Mucosa of gallbladder (tissue), 1 donor: ENCODE results near the gene RPP25. TPM values are rescaled to one million over a fixed set of nuclear protein-coding genes. Genes with fewer than 3 reads are reported as not detected.

Experiments
- DNase-seq: peaks from one replicate; pipeline ENCODE4 v3.0.0-alpha.2; 2020; ENCODE audit warnings: low spot score
- total RNA-seq: library from RNA; stranded (reverse); gene quantifications from one replicate; pipeline ENCODE4 v1.2.1, GENCODE V29; 2021
- donor health status: DM: no; HTN: no; CAD: no.

RPP25 gene, protein sequence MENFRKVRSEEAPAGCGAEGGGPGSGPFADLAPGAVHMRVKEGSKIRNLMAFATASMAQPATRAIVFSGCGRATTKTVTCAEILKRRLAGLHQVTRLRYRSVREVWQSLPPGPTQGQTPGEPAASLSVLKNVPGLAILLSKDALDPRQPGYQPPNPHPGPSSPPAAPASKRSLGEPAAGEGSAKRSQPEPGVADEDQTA
- total RNA-seq = 24.1 TPM

DNA sequence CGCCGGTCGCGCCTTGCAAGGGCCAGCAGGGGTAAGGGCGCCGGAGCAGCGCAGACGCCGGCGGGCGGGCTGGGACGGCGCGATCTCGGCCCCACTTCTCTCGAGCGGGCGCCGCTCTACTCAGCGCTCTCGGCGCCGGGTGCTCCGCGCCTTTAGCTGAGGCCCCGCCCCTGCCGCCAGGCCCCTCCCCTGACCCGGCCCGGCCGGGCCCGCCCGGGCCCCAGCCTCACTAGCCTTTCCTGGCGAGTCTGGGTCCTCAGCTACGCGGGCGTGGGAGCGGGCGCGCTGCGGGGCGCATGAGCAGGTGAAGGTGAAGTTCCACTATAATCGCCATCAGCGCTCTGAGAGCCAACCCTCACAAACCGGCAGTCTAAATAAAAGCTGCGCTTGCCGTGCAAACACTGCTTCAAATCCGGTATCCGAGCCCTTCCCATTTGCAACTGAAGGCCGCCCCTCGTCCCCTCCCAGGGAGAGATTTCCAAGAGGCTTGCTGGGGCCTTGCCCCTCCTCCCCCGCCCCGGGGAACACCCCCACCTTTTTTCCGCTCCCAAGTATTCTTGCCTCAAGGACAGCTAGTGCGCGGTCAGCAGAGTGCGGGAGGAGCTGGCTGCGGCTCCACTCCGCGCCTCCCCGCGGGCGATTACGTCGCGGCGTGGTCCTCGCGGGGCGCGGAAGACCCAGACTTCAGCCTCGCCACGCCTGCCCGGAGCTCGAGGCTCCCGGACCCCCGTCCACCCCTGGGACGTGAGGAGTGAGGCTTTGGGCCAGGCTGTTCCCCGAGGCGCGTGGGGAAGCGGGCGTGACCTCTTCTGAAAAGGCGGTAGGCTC lies at the start of gene RPP25:
RPP25 (minus strand) TSS at position 125 of the 828 bp plus-strand sequence. CDS start 189 bp downstream, outside the sequence.
- peak; percentile 78 for DNase-seq

GRCh38 chr15:75002398-75002797 lies 45.8 kb upstream of the RPP25 start:
- no peak for DNase-seq

DNA sequence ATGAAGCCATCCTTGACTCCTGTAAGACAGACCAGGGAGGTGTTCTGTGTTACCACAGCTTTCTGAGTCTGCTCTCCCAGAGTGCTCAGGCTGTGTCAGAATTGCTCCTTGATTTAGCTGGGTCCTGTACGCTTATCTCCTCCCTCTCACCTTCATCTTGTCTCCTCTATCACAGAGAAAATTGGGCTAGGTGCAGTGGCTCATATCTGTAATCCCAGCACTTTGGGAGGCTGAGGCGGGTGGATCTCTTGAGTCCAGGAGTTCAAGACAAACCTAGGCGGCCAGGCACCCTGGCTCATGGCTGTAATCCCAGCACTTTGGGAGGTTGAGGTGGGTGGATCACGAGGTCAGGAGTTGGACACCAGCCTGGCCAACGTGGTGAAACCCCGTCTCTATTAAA lies 44.7 kb upstream of the RPP25 start:
- no peak for DNase-seq

GRCh38 chr15:74997543-74997942 lies 41.0 kb upstream of the RPP25 start:
- no peak for DNase-seq

GRCh38 chr15:74997141-74997540 lies 40.6 kb upstream of the RPP25 start:
- no peak for DNase-seq

DNA sequence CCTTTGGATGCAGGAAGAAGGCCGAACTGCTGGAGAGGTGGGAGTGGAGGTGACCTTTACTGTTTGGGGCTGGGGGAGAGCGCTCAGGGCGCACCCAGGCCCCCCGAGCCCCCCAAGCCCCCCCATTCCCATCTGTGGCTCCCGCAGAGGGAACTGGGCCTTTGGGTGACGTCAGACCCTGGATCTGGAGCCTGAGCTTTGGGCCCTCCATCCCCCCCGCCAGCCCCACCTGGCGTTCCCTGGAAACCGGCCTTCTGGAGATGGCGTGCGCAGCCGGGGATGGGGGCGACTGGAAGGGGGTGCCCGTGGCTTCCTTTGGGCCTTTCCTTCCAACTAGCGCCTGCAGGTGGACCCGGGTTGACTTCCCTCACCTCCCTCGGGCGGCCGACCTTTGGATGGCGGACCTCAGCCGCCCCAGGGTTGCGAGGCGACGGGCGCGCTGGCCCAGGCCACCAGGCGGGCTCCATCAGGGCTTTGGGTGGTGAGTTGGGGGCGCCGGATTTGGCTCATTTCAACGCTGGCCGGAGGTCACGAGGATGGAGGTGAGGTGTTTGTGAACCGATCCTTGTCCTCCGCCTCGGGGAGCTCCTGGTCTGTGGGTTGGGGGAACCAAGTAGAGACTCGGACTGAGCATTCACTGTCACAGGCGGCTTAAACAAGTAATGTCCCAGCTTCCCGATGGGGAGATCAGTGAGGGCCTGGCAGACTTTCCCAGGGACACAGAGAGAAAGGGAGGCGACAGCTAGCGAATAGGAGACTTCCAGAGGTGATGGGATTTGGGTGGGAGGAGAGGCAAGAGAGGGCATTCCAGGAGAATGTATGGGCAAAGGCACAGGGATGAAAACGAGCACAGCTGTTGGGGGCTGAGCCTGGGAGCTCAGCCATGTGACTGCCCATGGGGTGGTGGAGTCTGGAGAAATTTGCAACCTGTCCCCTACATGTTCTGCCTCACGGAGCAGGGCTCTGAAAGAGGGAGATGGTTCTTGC lies 39.5 kb upstream of the RPP25 start:
- DNase-seq = peak; percentile 37

DNA sequence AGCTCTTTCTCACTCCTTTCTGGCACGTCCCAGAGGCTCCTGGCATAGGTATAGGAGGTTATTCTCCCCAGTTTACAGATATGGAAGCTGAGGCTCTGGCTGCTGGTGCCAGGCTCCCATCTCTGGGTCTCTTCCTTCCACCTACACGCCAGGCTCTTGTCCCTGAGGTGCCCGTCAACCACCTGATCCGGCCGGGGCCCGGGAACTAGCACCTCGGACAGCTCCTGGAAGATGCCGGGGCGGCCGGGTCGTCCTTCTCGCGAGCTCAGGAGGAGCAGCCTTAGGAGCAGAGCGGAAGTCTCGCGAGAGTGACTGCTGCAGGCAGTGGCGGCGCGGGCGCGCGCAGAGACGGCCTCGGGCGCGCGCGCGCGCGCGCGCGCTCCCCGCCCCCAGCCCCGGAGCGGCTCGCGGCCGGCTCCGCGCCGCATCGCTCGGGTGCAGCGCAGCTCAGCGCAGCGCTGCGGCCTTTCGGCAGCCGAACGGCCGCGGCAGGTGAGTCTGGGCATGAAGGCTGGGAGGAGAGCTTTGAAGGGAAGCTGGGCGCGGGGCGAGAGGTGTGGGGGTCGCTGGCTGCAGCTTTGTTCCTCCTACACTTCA lies 38.7 kb upstream of the RPP25 start, which contains the start of gene SCAMP5:
SCAMP5 (plus strand) TSS at position 382 of the 597 bp plus-strand sequence. CDS start 16,277 bp downstream, outside the sequence.
- DNase-seq = peak; percentile 98

GRCh38 chr15:74994685-74995084 lies 38.1 kb upstream of the RPP25 start:
- no peak for DNase-seq

- DNase-seq = no peak
These were observed 37.7 kb upstream of the RPP25 start for GRCh38 chr15:74994236-74994635.

DNA sequence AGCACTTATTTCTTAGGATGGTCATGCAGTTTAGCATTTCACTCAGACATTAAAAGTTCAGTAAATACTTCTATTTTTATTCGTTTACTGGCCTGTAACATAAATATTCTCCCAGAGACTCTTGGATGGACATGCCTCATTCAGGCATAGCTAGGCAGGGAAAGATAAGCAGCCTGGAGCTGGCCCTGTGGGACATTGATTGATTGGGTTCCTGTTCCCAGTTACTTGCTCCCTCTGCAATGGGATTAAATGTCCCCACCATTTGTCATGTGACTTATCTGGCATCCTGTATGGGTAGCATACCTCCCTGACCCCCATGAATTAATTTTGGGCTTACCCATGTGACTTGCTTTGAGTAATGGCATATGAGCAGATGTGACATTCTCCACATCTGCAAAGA lies 36.0 kb upstream of the RPP25 start:
- no peak for DNase-seq

- no peak for DNase-seq
These were observed 33.0 kb upstream of the RPP25 start for GRCh38 chr15:74989527-74989926.

GRCh38 chr15:74988007-74988800 lies 31.6 kb upstream of the RPP25 start:
- DNase-seq = peak; percentile 31

GRCh38 chr15:74983725-74984231 lies 27.2 kb upstream of the RPP25 start:
- DNase-seq = no peak

- no peak for DNase-seq
These were observed 25.6 kb upstream of the RPP25 start for GRCh38 chr15:74982183-74982582.

GRCh38 chr15:74978503-74978902 lies 21.9 kb upstream of the RPP25 start:
- no peak for DNase-seq

DNA sequence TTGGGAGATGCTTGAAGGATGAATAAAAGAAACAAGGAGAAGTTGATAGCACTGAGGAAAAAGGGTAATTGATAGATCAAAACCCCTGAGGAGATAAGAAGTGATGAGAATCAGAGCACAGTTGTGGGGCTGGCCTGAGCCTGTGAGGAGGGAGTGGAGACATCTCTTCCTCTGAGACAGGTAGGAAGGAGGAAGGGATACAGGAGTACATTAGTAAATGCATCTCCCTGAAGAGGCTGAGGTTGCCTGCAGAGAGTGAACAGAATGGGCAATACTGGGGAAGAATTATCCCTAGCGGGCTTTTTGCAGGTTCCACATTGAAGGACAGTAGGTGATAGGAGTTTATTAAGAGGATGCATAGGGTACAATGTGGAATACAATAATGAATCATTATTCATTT lies 21.5 kb upstream of the RPP25 start:
- DNase-seq = no peak

DNA sequence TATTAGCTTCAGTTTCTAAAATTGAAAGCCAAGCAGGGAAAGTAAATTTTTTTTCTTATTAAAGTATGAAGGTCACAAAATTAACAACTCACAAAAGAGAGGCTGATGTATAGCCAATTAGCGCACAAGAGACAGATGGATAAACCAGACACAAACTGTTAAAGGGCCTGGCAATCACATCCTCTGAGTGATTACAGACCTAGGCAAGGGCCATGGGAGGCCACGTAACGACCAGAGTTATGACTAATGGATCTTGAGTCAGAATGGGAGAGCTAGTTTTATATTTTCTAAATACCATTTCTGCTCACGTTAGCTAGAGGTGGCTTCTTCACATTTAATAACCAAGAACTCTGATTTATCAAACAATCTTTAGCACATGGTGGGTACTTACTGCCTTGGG lies 21.0 kb upstream of the RPP25 start:
- DNase-seq = no peak

DNA sequence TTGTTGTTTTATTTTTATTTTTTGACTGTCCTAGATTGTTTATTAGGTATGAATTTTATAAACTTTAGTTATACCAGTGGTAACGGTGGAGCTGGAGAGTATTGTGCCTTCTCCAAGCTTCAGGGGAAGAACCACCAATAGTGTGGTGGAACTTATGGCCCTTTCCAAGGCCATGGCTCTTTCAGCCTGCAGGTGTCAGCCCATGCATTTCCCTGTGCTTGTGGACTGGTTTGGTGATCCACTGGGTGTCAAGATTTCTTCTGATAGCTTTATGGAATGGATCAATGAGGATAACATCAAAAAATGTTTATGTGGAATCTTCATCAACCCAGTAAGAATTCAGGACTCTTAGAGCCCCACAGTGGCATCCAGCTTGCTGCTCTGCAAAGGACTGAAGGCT lies 19.6 kb upstream of the RPP25 start:
- no peak for DNase-seq

DNA sequence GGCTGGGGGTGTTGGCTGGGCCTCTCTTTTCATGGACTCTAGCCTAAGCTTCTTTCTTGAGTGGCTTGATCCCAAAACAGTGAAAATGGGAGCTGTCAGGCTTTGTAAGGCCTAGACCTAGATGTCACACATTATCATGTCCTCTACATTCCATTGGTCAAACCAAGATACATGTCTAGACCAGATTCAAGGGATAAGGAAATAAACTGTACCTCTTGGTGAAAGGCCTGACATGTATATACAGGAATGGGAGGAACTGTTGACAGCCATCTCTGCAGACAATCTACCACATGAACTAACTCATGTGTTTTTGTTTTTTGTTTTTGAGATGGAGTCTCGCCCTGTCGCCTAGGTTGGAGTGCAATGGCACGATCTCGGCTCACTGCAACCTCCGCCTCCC lies 11.1 kb upstream of the RPP25 start:
- DNase-seq = no peak

DNA sequence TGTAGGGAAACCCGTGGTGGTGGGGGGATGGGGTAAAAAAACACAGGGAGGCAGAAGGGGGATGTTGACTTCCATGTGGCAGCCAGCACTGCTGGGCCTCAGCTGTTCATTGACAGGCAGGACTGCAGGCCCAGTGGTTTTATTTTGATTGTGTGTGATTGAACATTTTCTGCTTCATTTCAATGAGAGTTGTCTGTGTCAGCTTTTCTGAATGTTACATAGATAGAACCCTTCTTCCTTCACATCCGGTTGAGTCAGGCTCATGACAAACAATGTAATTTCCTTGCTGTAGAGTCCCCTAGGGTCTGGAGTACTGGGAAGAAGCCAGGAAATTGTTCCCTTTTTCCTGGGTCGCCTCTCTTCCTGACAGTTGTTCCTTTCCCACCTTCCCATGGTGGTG lies 8.2 kb upstream of the RPP25 start:
- DNase-seq = no peak

DNA sequence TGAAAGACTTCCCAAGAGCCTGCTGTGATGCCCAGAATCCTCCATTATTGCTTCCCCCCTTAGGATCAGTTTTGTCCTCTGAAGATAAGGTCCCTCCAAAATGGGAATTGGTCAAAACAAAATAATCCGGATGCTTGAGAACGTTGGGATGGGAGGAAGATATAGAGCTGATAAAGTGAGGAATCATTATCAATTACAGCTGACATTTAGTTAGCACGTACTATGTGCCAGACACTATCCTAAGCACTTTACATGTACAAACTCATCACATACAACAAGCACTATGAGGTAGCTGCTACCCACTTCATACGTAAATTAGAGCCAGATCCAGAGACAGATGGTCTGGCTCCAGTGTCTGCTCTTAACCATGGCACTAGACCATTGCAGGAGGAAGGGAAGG lies 6.6 kb upstream of the RPP25 start:
- DNase-seq = no peak
